Measurements from ENCODE around the gene HEY2.
"Not testable (repeated sequence)": the region's sequence is repeated elsewhere in the genome, so short reads cannot be mapped to it uniquely, and the experiment has no call there.

Gene HEY2

GRCh38 chr6:125773387-125774341 is 24.2 kb downstream of the HEY2 start:
- no peak for DNase-seq

DNA sequence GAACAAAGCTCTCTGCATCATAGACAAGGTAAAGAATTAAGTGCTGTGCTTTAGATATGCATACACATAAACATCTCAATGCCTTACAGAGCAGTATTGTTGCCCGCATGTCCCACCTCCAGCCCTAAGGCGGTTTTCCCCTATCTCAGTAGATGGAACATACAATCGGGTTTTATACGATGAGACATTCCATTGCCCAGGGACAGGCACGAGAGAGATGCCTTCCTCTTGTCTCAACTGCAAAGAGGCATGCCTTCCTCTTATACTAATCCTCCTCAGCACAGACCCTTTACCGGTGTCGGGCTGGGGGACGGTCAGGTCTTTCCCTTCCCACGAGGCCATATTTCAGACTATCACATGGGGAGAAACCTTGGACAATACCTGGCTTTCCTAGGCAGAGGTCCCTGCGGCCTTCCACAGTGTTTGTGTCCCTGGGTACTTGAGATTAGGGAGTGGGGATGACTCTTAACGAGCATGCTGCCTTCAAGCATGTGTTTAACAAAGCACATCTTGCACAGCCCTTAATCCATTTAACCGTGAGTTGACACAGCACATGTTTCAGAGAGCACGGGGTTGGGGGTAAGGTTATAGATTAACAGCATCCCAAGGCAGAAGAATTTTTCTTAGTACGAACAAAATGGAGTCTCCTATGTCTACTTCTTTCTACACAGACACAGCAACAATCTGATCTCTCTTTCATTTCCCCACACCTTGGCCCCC is 26.8 kb downstream of the HEY2 start:
- not testable (repeated sequence) for DNase-seq

DNA sequence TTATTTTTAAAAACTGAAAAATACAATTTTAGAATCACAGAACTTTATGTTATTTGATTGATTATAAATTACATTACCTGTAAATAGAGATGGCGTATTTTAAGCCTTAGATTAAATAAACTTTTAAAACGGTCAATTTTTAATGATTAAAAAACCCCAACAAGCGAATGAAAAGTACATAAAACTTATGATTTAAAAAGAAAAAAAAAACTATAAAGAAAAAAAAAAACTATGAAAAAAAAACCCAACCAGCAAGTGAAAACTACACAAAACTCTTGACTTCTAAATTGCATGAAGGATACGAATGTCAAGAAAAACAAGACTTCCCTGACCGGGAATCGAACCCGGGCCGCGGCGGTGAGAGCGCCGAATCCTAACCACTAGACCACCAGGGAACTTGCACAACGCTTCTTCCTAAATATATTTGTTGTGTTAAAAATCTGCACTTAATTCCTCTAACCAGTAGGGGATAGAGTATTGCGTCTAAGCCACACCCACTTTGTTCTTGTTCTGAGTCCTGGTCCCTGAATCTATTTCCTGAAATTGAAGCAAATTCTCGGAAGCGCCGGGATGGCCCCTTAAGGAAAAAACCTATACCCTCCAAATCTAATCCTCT is 30.6 kb downstream of the HEY2 start:
- DNase-seq, result peak; percentile 85

DNA sequence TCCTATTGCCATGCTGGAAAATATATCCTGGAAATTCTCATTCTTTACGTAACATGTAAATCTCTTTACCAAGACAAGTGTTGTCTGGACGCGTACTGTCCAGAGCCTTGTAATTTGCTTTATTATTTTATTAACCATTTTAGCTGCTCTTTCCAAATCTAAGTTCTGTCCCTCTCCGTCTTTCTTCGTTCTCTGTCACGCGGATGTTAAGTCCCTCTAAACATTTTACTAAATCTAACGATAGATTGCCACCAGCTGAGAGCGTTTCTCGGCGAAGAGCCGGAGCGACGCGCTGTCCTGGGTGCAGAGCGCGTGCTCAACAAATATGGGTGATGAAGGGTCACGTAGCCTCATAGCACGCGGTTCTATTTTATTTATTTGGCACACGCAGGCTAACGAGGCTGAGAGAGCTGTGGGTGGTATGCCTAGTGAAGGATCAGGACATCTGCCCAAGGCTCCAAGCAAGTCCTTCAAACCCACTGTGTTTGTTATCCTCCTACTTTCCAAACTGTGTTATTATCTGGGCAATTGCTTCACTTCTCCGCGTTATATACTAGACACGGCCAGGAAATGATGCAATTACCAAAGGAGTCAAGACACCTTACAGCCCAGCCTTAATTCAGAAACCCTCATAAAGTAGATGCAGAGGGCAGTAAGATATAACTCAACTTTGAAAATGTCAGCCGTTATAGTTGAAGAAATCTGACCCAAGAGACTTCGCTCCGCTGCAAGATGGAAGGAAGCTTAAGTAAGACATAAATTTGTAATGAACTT is 31.3 kb downstream of the HEY2 start:
- peak; percentile 24 for DNase-seq

GRCh38 chr6:125781314-125781868 is 32.0 kb downstream of the HEY2 start:
- no peak for DNase-seq

DNA sequence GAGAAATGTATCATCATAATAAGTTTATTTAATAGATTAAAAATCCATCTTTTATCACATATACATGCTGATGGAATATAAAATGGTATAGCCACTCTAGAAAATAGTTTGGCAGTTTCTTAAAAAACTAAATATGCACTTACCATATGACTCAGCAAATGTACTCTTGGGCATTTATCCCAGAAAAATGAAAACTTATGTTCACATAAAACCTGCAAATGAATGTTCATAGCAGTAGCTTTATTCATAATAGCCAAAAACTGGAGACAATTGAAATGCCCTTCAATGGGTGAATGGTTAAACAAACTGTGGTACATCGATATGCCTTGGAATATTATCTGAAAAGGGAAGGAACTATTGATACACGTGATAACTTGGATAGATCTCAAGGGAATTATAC is 34.9 kb downstream of the HEY2 start:
- no peak for DNase-seq

GRCh38 chr6:125787791-125788190 is 38.4 kb downstream of the HEY2 start:
- no peak for DNase-seq

GRCh38 chr6:125789167-125789566 is 39.7 kb downstream of the HEY2 start:
- DNase-seq, result no peak

GRCh38 chr6:125789576-125790357 is 40.3 kb downstream of the HEY2 start:
- no peak for DNase-seq

DNA sequence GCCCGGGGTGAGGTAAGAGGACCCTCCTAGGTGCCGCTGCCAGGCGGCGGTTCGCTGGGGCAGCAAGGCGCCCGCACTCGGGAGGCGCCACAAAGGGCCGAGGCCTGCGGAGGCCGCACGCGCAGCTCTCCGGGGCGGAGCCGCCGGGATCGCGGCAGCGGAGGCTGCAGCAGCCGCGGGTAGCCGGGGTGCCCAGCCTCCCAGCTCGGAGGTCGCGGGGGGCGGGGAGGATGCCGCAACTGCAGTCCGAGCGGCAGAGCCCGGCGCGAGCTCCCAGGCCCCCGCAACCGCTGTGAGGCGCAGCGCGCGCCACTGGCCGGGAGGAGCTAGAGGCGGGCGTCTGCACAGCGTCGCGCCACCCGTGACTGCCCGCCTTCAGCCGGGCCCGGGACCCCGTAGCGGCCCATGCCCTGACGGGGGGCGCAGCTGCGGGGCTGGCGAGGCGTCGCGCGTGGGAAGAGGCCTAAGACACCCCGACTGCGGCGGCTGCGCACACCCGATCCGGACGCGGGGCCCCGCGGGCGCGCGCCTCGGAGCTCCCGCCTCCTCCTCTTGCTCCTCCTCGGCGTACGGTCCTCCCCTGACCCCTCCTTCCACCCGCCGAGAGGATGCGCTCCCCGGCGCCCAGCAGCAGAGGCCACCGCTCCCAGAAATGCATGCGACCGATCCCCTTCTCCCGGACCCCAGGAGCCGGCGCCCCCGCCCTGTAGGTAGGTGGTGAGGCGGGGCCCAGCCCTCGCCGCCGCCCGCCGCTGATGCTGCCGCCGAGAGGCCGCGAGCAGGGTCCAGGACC is 41.1 kb downstream of the HEY2 start, which contains the start of gene NCOA7:
TSS of gene NCOA7 (plus strand) at position 603 of the 793 bp plus-strand sequence. CDS start 24,395 bp downstream, outside the sequence.
- peak; percentile 40 for DNase-seq

- DNase-seq, result no peak
Observed at GRCh38 chr6:125791151-125791819, 41.9 kb downstream of the HEY2 start.

GRCh38 chr6:125791820-125792165 is 42.4 kb downstream of the HEY2 start:
- no peak for DNase-seq

GRCh38 chr6:125792172-125792571 is 42.7 kb downstream of the HEY2 start:
- no peak for DNase-seq

DNA sequence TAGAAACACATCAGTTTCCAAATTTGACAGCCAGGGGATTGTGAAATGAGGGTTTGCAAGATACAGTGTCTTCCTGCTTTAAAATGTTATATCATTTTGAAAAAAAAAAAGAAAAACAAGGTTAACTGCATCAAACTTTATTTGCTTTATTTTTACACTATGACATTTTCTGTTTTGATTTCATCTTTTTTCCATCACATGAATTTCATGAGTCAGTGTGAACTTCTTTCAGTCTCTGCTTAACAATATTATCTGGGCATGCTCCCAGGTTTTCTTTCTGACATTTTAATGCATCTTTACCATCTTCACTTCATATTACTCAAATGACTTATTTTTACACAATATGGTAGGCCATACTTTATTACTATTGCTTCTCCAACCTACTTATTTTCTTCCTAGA is 43.2 kb downstream of the HEY2 start:
- DNase-seq, result no peak

DNA sequence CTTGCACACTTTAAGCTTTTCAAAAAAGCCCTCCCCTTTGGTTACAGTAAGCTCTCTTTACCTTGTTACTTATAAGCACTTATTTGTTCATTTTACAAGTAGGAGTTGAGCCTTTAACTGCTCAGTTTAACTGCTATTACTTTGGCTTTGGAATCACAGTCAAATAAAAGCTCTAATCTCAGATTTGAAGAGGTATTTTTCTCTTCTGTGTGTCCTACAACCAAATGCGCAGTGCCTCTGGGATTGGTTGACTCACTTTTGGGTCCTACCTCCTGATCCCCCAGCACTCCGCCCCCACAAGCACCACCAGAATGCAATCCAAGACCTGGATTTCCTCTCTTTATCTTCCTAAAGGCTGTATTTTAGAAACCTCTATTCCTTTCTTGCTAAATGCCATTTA is 43.8 kb downstream of the HEY2 start:
- no peak for DNase-seq

DNA sequence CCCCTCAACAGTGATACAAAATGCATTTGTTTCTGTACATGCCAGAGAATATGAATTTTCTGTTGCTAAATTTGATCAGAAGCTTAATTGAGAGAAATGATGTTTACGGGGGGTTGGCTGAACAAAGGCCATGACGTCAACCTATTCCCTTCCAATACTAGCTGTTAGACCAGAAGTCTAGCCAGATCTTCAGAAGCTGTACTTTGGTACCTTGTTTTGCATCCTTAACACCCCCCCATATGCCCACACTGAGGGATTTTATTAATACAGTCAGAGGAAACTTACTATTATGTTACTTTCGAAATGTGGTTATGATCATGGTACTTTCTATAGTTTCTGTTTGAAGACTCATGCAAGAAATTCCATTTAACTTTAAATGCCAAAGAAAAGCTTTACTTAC is 44.4 kb downstream of the HEY2 start:
- DNase-seq, result no peak

DNA sequence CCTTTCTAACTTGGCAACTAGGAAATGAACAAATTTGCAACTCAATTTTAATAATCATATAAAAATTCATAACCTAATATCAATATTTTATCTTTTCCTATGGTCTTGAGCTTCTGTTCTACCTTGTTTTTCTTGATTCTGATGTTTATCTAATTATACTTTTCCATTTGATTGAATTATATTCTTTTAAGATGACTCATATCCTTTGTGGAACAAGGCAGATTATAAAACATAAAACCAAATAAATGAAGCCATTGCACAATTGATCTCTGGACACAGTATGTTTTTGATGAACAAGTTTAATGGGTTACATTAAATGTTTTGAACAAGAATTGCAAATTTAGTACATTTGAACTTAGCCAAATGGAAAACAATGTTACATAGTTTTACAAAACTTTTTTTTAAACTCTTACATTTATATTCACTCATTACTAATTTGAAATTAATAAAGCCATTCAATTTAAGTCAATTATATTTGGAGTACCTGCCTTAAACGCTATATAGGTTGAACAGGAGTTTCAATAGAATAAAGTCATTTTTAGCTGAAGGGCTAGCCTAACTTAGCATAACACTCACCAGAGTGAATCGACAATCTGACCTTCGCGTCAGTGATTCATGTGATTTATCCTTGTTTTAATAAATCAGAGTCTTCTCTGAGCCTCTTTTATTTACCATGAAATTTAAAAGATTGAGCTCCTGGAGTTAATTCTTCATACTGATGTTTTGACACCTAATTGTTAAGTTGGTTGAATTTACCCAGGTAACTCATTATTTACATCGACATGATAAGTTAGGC is 45.1 kb downstream of the HEY2 start:
- no peak for DNase-seq

- DNase-seq, result no peak
Observed at GRCh38 chr6:125795301-125795700, 45.9 kb downstream of the HEY2 start.
